Central memory CD8-positive, alpha-beta T cell (primary cell): ENCODE results near the gene NSUN3.

Source experiments
- ATAC-seq: fragments of 150-1000 bp; cut with Tn5 transposase; replicated peaks from 2 replicates; pipeline ENCODE4 v1.10.0; 2022; ENCODE audit warnings: mild to moderate bottlenecking, moderate FRiP score, moderate number of reproducible peaks; ENCODE audit not compliant: poor library complexity, severe bottlenecking; ENCODE audit errors: extremely low read depth
- DNase-seq, 2 donors: peaks; one replicate each; pipeline ENCODE4 v3.0.0; 2021; ENCODE audit warnings: low spot score in 2 of 2
- H3K27ac Mint-ChIP-seq: one replicate; pipeline ENCODE4 v1.8.0; 2022; ENCODE audit warnings: low read depth, mild to moderate bottlenecking, moderate library complexity, mixed read lengths
- H3K27me3 Mint-ChIP-seq: one replicate; pipeline ENCODE4 v1.8.0; 2022; ENCODE audit warnings: mixed read lengths
- H3K36me3 Mint-ChIP-seq: one replicate; pipeline ENCODE4 v1.8.0; 2022; ENCODE audit warnings: mild to moderate bottlenecking, moderate library complexity, mixed read lengths; ENCODE audit not compliant: insufficient read depth
- H3K4me1 Mint-ChIP-seq: one replicate; pipeline ENCODE4 v1.8.0; 2022; ENCODE audit warnings: mixed read lengths
- H3K4me3 Mint-ChIP-seq: one replicate; pipeline ENCODE4 v1.8.0; 2022; ENCODE audit warnings: mild to moderate bottlenecking, moderate library complexity, mixed read lengths
- H3K9me3 Mint-ChIP-seq: one replicate; pipeline ENCODE4 v1.8.0; 2022; ENCODE audit warnings: mixed read lengths

The NSUN3 gene

GRCh38 chr3:94050546-94050945 is 12.3 kb upstream of the NSUN3 start:
- H3K4me1 Mint-ChIP-seq, result no peaks in the 10 kb centered on the region
- no peaks in the 10 kb centered on the region for H3K9me3 Mint-ChIP-seq
- DNase-seq (no peak), ATAC-seq (no peak)
- H3K27me3 Mint-ChIP-seq, result no peaks in the 10 kb centered on the region
- H3K27ac Mint-ChIP-seq, result no peak overlapping the region
- H3K36me3 Mint-ChIP-seq, result no peaks in the 10 kb centered on the region
- no peak overlapping the region for H3K4me3 Mint-ChIP-seq

- ATAC-seq (no peak), DNase-seq (no peak)
- Mint-ChIP-seq H3K27ac (no peak overlapping the region), H3K9me3 (no peaks in the 10 kb centered on the region), H3K4me1 (peaks cover 33% of the 10 kb centered on the region), H3K36me3 (peaks cover 18% of the 10 kb centered on the region), H3K4me3 (no peak overlapping the region), H3K27me3 (no peaks in the 10 kb centered on the region)
These were observed 1.6 kb upstream of the NSUN3 start for GRCh38 chr3:94061297-94061696.

- H3K36me3 Mint-ChIP-seq, result peaks cover 23% of the 10 kb centered on the region
- no peaks in the 10 kb centered on the region for H3K9me3 Mint-ChIP-seq
- ATAC-seq, result no peak
- H3K4me1 Mint-ChIP-seq, result peaks cover 48% of the 10 kb centered on the region
- no peak for DNase-seq
- H3K4me3 Mint-ChIP-seq, result peak overlapping the region; percentile 96
- H3K27me3 Mint-ChIP-seq, result no peaks in the 10 kb centered on the region
- H3K27ac Mint-ChIP-seq, result peak overlapping the region; percentile 99
These were observed 747 bp downstream of the NSUN3 start for GRCh38 chr3:94063496-94064119.

- H3K27me3 Mint-ChIP-seq, result no peaks in the 10 kb centered on the region
- H3K4me1 Mint-ChIP-seq, result peaks cover 54% of the 10 kb centered on the region
- H3K4me3 Mint-ChIP-seq, result peak overlapping the region; percentile 96
- H3K27ac Mint-ChIP-seq, result peak overlapping the region; percentile 99
- H3K9me3 Mint-ChIP-seq, result no peaks in the 10 kb centered on the region
- DNase-seq (no peak), ATAC-seq (no peak)
- peaks cover 20% of the 10 kb centered on the region for H3K36me3 Mint-ChIP-seq
These were observed 1.5 kb downstream of the NSUN3 start for GRCh38 chr3:94064243-94064860.

- peak overlapping the region; percentile 16 for H3K4me3 Mint-ChIP-seq
- DNase-seq (no peak), ATAC-seq (no peak)
- H3K27ac Mint-ChIP-seq, result peak overlapping the region; percentile 4
- peaks cover 17% of the 10 kb centered on the region for H3K36me3 Mint-ChIP-seq
- no peaks in the 10 kb centered on the region for H3K9me3 Mint-ChIP-seq
- no peaks in the 10 kb centered on the region for H3K27me3 Mint-ChIP-seq
- H3K4me1 Mint-ChIP-seq, result peaks cover 56% of the 10 kb centered on the region
These were observed 2.3 kb downstream of the NSUN3 start for GRCh38 chr3:94065122-94065521.

GRCh38 chr3:94065819-94066480 is 3.1 kb downstream of the NSUN3 start:
- H3K9me3 Mint-ChIP-seq, result no peaks in the 10 kb centered on the region
- H3K4me3 Mint-ChIP-seq, result no peak overlapping the region
- ATAC-seq (no peak), DNase-seq (no peak)
- H3K4me1 Mint-ChIP-seq, result peaks cover 56% of the 10 kb centered on the region
- H3K36me3 Mint-ChIP-seq, result peaks cover 19% of the 10 kb centered on the region
- peak overlapping the region; percentile 40 for H3K27ac Mint-ChIP-seq
- no peaks in the 10 kb centered on the region for H3K27me3 Mint-ChIP-seq

- H3K27me3 Mint-ChIP-seq, result no peaks in the 10 kb centered on the region
- H3K4me1 Mint-ChIP-seq, result peaks cover 59% of the 10 kb centered on the region
- peak overlapping the region; percentile 40 for H3K27ac Mint-ChIP-seq
- peaks cover 19% of the 10 kb centered on the region for H3K36me3 Mint-ChIP-seq
- ATAC-seq (no peak), DNase-seq (no peak)
- no peak overlapping the region for H3K4me3 Mint-ChIP-seq
- H3K9me3 Mint-ChIP-seq, result no peaks in the 10 kb centered on the region
These were observed 3.9 kb downstream of the NSUN3 start for GRCh38 chr3:94066506-94067500.

GRCh38 chr3:94069194-94069813 is 6.4 kb downstream of the NSUN3 start:
- DNase-seq (no peak), ATAC-seq (no peak)
- peaks cover 67% of the 10 kb centered on the region for H3K4me1 Mint-ChIP-seq
- H3K36me3 Mint-ChIP-seq, result peaks cover 8% of the 10 kb centered on the region
- H3K9me3 Mint-ChIP-seq, result no peaks in the 10 kb centered on the region
- H3K4me3 Mint-ChIP-seq, result no peak overlapping the region
- H3K27me3 Mint-ChIP-seq, result no peaks in the 10 kb centered on the region
- no peak overlapping the region for H3K27ac Mint-ChIP-seq

- DNase-seq (no peak), ATAC-seq (no peak)
- Mint-ChIP-seq H3K9me3 (no peaks in the 10 kb centered on the region), H3K4me1 (peaks cover 68% of the 10 kb centered on the region), H3K27me3 (no peaks in the 10 kb centered on the region), H3K36me3 (peaks cover 10% of the 10 kb centered on the region), H3K27ac (no peak overlapping the region), H3K4me3 (no peak overlapping the region)
These were observed 7.6 kb downstream of the NSUN3 start for GRCh38 chr3:94070341-94070911.

- ATAC-seq (no peak), DNase-seq (no peak)
- Mint-ChIP-seq H3K4me3 (no peak overlapping the region), H3K9me3 (no peaks in the 10 kb centered on the region), H3K27me3 (no peaks in the 10 kb centered on the region), H3K4me1 (peaks cover 61% of the 10 kb centered on the region), H3K36me3 (peaks cover 19% of the 10 kb centered on the region), H3K27ac (no peak overlapping the region)
These were observed 8.9 kb downstream of the NSUN3 start for GRCh38 chr3:94071713-94072284.

- H3K36me3 Mint-ChIP-seq, result peaks cover 14% of the 10 kb centered on the region
- no peaks in the 10 kb centered on the region for H3K9me3 Mint-ChIP-seq
- no peak overlapping the region for H3K27ac Mint-ChIP-seq
- no peaks in the 10 kb centered on the region for H3K27me3 Mint-ChIP-seq
- DNase-seq, result no peak
- ATAC-seq, result no peak
- H3K4me3 Mint-ChIP-seq, result no peak overlapping the region
- H3K4me1 Mint-ChIP-seq, result peaks cover 67% of the 10 kb centered on the region
These were observed 13.2 kb downstream of the NSUN3 start for GRCh38 chr3:94076055-94076454.
